Cardiac atrium fibroblast (primary cell): ENCODE data around the gene NT5C3B. TPM values are rescaled to one million over a fixed set of nuclear protein-coding genes. Genes with fewer than 3 reads are reported as not detected.

Source experiments
- total RNA-seq: library from RNA; depleted of rRNA; stranded (reverse); fragments of >200 nt; gene quantifications from 2 replicates; pipeline ENCODE4 v1.2.3, GENCODE V29; 2015

Gene NT5C3B
- total RNA-seq = 43.9 and 65.1 TPM in 2 replicates

GRCh38 chr17:41835800-41836549 lies at the start of gene NT5C3B:
Gene NT5C3B (minus strand): TSS chr17:41836232. CDS start chr17:41836193, 39 bp downstream.

GRCh38 chr17:41864836-41865595 lies 29.0 kb upstream of the NT5C3B start, which contains the start of gene KLHL11:
Gene KLHL11 (minus strand): TSS chr17:41865423. CDS start chr17:41865370, 53 bp downstream.

GRCh38 chr17:41837761-41838538 lies 1.9 kb upstream of the NT5C3B start, which contains the start of gene KLHL10:
Gene KLHL10 (plus strand): TSS chr17:41837825. CDS start chr17:41837933, 108 bp downstream.

DNA sequence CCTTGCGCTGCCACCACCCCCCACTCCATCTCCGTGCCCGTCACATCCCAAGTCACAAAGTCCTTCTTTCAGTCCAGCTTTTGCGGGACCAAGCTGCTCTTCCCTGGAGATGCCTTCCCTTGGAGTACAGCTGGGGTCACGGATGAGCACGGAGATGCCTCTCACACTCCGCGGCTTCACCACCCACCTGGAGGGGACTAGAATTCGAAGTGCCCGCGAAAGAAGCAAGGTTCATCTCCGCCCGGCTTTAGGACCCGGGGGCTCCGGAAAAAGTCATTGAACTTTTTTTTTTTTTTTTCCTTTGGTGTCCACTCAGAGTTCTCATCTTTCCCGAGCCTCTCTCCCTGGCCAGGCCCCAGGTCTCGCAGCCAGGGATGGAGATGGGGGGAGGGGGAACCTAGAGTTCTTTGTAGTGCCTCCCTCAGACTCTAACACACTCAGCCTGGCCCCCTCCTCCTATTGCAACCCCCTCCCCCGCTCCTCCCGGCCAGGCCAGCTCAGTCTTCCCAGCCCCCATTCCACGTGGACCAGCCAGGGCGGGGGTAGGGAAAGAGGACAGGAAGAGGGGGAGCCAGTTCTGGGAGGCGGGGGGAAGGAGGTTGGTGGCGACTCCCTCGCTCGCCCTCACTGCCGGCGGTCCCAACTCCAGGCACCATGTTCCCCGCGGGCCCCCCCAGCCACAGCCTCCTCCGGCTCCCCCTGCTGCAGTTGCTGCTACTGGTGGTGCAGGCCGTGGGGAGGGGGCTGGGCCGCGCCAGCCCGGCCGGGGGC lies 23.5 kb downstream of the NT5C3B start, which contains the start of gene FKBP10:
TSS of gene FKBP10 (plus strand) at position 624 of the 771 bp plus-strand sequence. CDS start at position 655, 31 bp downstream.

DNA sequence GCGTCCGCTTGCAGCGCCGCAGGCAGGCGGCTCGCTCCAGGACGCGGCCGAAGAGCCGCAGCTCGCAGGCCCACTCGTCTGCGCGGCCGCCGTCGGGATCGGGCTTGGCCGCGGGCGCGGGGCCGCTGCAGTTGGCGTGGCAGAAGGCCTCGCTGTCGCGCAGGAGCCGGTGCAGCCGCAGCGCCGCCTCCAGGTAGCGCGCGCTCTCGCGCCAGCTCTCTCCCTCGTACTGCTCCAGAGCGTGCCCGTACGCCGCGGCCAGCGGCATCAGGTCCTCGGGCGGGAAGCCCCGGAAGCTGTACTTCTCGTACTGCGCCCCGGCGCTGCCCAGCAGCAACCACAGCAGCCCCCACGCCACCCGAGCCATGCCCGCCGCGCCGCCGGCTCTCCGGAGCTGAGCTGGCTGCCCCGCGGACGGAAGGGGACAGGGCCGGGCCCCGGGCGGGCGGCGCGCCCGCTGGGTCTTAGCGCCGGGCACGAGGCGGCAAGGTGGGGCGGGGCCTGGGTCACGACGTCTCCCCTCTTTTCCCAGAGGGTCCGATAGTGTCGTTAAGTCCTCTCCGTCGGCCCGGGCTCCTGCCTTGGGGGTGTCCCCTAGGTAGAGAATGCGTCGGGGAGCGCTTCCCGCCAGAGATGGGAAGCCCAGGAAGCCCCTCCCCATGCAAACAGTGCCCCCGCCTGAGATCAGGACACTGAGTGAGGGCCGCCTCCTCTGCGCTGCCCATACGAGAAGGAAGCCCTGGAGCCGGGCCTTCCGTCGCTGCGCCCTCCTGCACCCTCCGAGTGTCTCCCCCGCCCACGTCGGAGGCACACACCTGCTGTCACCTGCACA lies 24.3 kb downstream of the NT5C3B start, which contains the start of gene P3H4:
TSS of gene P3H4 (minus strand) at position 401 of the 832 bp plus-strand sequence. CDS start at position 367, 34 bp downstream.

GRCh38 chr17:41786227-41787020 lies 49.6 kb downstream of the NT5C3B start, which contains the start of gene JUP:
Gene JUP (minus strand): TSS chr17:41786711. CDS start chr17:41771854, 14,857 bp downstream.

Other genes with a start within 250 kb of the NT5C3B start
- not detected in 2 replicates for gene KRT14, start 249.3 kb downstream of the NT5C3B start, total RNA-seq
- gene KRT16, start 223.5 kb downstream of the NT5C3B start, total RNA-seq = not detected in 2 replicates
- gene KRT17, start 211.7 kb downstream of the NT5C3B start, total RNA-seq = 0.54 and 0.65 TPM in 2 replicates
- 109 and 140 TPM in 2 replicates for gene EIF1, start 147.3 kb downstream of the NT5C3B start, total RNA-seq
- not detected in 2 replicates for gene GAST, start 123.9 kb downstream of the NT5C3B start, total RNA-seq
- gene HAP1, start 101.6 kb downstream of the NT5C3B start, total RNA-seq = not detected in 2 replicates
- gene JUP, start 49.5 kb downstream of the NT5C3B start, total RNA-seq = 54.1 and 57.0 TPM in 2 replicates
- 86.3 and 93.0 TPM in 2 replicates for gene P3H4, start 24.3 kb downstream of the NT5C3B start, total RNA-seq
- 676 and 811 TPM in 2 replicates for gene FKBP10, start 23.2 kb downstream of the NT5C3B start, total RNA-seq
- not detected in 2 replicates for gene KLHL10, start 1.6 kb upstream of the NT5C3B start, total RNA-seq
- gene KLHL11, start 29.2 kb upstream of the NT5C3B start, total RNA-seq = 17.1 and 23.3 TPM in 2 replicates
- 187 and 262 TPM in 2 replicates for gene ACLY, start 82.7 kb upstream of the NT5C3B start, total RNA-seq
- 0.16 and 0.18 TPM in 2 replicates for gene ODAD4, start 94.4 kb upstream of the NT5C3B start, total RNA-seq
- gene CNP, start 130.6 kb upstream of the NT5C3B start, total RNA-seq = 64.6 and 82.6 TPM in 2 replicates
- 51.7 and 54.7 TPM in 2 replicates for gene DNAJC7, start 181.2 kb upstream of the NT5C3B start, total RNA-seq
- gene NKIRAS2, start 183.9 kb upstream of the NT5C3B start, total RNA-seq = 60.7 and 84.6 TPM in 2 replicates
- 0.18 and 0.49 TPM in 2 replicates for gene C17orf113, start 214.4 kb upstream of the NT5C3B start, total RNA-seq